ACC112 (cell line): ENCODE data around the gene ZDHHC11.

Source experiments
- H2AFZ ChIP-seq: fragments of 200-600 bp; sonication (generic); one replicate; pipeline ENCODE4 v1.6.0; 2017; ENCODE audit warnings: antibody characterized with exemption, low read length; ENCODE audit not compliant: unreplicated experiment
- H3K27ac ChIP-seq: fragments of 200-600 bp; sonication (generic); 2 replicates; pipeline ENCODE4 v1.5.1; 2014; ENCODE audit warnings: low read depth, mild to moderate bottlenecking, antibody characterized with exemption, low read length, moderate library complexity
- H3K27me3 ChIP-seq: fragments of 200-600 bp; sonication (generic); 2 replicates; pipeline ENCODE4 v1.6.1; 2014; ENCODE audit warnings: mild to moderate bottlenecking, antibody characterized with exemption, low read length, moderate library complexity, mixed read lengths; ENCODE audit not compliant: insufficient read depth
- H3K36me3 ChIP-seq: fragments of 200-600 bp; sonication (generic); 2 replicates; pipeline ENCODE4 v1.6.1; 2016; ENCODE audit warnings: mild to moderate bottlenecking, antibody characterized with exemption, low read length, moderate library complexity, mixed read lengths; ENCODE audit not compliant: insufficient read depth
- H3K4me1 ChIP-seq: fragments of 200-600 bp; sonication (generic); one replicate; pipeline ENCODE4 v1.6.1; 2016; ENCODE audit warnings: low read length, mixed read lengths; ENCODE audit not compliant: insufficient read depth, unreplicated experiment, control insufficient read depth
- H3K4me3 ChIP-seq: fragments of 200-600 bp; sonication (generic); 2 replicates; pipeline ENCODE4 v1.5.1; 2014; ENCODE audit warnings: mild to moderate bottlenecking, low read depth, low read length
- H3K79me2 ChIP-seq: fragments of 200-600 bp; sonication (generic); one replicate; pipeline ENCODE4 v1.6.0; 2016; ENCODE audit warnings: low read length; ENCODE audit not compliant: control insufficient read depth, unreplicated experiment, insufficient read depth

Gene ZDHHC11

DNA sequence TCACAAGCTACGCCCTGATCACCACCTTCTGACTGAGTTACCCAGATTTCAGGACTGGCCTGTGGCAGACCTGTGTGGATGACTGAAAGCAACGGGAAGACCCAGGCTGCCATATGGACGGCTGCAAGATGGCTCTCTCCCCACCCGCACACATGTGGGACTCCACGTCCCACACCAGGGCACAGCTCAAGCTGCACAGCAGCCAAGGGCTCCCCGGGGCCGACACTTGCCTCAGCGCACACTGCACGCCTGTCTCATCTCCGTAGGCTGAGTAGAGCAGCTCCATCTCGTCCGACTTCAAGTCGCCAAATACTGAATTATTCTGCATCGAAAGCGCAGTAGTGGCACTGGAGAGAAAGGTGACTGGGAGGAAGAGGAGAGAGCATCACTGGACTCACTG lies 27.3 kb upstream of the ZDHHC11 start:
- peaks cover 24% of the 10 kb centered on the region for H3K79me2 ChIP-seq
- H3K4me3 ChIP-seq, result no peak overlapping the region
- H3K36me3 ChIP-seq, result peaks cover 20% of the 10 kb centered on the region
- H3K4me1 ChIP-seq, result no peaks in the 10 kb centered on the region
- H3K27ac ChIP-seq, result no peak overlapping the region
- H3K27me3 ChIP-seq, result no peaks in the 10 kb centered on the region
- H2AFZ ChIP-seq, result no peak overlapping the region

DNA sequence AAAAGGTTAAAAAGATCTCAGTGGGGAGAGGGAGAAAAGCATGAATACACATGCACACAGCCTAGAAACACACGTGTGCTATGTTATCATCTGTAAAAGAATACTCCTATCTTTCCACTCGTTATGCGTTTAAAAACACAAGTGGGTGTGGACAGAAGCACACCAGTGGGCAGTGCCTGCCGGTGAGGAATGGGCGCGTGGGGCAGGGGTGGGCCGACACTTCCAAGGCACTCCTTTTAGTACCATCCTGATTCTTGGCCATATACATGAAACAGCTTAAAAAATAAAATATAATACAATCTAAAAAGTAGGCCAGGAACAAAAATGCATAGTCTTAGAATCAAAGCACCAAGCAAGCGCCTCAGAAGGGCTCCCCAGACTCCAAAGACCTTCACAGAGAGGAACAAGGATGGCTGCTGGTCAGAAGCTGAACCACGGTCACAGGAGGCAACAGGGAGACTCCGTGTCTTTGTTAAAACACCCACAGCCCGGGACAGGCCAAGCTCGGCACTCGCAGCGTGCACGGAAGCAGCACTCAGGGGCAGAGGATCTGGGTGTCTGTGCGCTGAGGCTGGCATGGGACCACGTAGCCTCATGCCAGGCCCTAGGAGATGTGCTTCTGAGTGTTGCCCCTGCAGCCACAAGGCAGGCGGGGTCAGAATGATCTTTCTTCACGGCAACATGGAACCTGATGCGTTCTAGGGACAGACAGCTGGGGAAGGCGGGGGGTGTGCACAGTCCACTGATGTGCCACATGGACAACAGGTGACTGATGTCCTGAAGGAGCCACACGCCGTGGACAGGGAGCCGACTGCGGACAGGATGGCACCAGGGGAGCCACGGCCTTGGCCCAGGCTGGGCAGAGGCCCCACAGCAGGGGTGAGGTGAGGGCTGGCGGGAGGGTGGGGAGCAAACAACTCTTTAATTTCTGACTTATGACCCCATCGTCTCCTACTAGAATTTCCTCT lies 25.9 kb upstream of the ZDHHC11 start:
- peaks cover 13% of the 10 kb centered on the region for H3K36me3 ChIP-seq
- no peak overlapping the region for H3K27ac ChIP-seq
- peaks cover 10% of the 10 kb centered on the region for H3K79me2 ChIP-seq
- no peaks in the 10 kb centered on the region for H3K27me3 ChIP-seq
- H2AFZ ChIP-seq, result no peak overlapping the region
- no peaks in the 10 kb centered on the region for H3K4me1 ChIP-seq
- H3K4me3 ChIP-seq, result no peak overlapping the region

DNA sequence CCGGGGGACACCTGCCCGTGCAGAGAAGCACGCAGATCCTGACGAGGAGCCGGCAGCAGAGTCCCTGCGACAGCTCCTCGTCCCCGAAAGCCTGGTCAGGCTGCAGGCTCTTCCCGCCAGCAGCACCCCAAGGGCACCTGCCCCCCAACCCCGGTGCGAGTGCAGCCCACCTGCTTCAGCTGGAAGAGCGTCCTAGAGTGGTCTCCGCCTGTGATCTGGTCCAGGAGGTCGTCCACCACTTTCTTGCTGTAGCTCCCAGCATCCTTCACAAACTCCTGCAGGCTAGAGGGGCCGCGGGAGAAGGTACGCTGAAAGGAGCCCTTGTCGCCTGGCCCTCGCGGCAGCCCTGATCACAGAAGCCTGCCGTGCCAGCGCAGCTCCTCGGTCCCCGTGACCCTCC lies 25.1 kb upstream of the ZDHHC11 start:
- Histone ChIP-seq H3K36me3 (peaks cover 15% of the 10 kb centered on the region), H3K27me3 (no peaks in the 10 kb centered on the region), H3K27ac (no peak overlapping the region), H3K79me2 (peaks cover 3% of the 10 kb centered on the region), H3K4me1 (no peaks in the 10 kb centered on the region), H2AFZ (no peak overlapping the region), H3K4me3 (no peak overlapping the region)

DNA sequence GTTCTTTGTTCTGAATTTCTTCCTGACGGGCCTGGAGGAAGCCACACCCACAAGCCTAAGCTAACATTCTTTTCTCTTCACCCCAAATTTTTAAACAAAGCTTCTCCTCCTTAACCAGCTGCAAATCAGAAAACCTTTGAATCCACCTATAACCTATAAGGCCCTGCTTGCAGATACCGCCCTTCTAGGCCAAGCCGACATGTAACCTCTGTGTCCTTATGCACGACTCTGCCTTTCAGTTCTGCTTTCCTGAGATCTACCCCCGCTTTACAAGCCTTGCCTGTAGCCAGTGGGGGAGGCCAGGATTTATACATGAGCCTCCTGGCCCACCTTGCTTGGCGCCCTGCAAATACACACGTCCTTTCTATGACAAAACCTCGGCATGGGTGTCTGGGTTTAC lies 22.5 kb upstream of the ZDHHC11 start:
- peaks cover 36% of the 10 kb centered on the region for H3K36me3 ChIP-seq
- H3K79me2 ChIP-seq, result peaks cover 3% of the 10 kb centered on the region
- no peaks in the 10 kb centered on the region for H3K4me1 ChIP-seq
- H2AFZ ChIP-seq, result no peak overlapping the region
- H3K4me3 ChIP-seq, result no peak overlapping the region
- no peaks in the 10 kb centered on the region for H3K27me3 ChIP-seq
- no peak overlapping the region for H3K27ac ChIP-seq

DNA sequence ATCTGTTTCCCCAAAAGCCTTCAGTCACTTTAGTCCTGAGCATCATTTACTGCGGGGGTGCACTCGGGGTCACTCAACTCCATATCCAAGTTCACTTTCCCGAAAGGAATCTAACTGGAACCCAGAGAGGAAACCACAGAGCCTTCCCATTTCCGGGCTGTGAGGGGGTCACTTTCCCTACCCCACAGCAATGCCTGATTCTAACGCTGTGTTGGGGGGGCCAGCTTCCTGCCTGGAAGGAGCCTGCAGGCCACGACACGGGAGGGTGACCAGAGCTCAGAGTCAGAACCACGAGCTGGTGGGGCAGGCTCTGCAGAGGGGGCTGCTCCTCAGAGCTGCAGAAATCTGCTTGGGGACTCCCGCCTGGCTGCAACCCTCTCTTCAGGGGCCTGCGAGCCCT lies 21.5 kb upstream of the ZDHHC11 start:
- no peaks in the 10 kb centered on the region for H3K27me3 ChIP-seq
- no peak overlapping the region for H3K27ac ChIP-seq
- H3K79me2 ChIP-seq, result peaks cover 3% of the 10 kb centered on the region
- no peaks in the 10 kb centered on the region for H3K4me1 ChIP-seq
- no peak overlapping the region for H2AFZ ChIP-seq
- H3K36me3 ChIP-seq, result peaks cover 36% of the 10 kb centered on the region
- no peak overlapping the region for H3K4me3 ChIP-seq

DNA sequence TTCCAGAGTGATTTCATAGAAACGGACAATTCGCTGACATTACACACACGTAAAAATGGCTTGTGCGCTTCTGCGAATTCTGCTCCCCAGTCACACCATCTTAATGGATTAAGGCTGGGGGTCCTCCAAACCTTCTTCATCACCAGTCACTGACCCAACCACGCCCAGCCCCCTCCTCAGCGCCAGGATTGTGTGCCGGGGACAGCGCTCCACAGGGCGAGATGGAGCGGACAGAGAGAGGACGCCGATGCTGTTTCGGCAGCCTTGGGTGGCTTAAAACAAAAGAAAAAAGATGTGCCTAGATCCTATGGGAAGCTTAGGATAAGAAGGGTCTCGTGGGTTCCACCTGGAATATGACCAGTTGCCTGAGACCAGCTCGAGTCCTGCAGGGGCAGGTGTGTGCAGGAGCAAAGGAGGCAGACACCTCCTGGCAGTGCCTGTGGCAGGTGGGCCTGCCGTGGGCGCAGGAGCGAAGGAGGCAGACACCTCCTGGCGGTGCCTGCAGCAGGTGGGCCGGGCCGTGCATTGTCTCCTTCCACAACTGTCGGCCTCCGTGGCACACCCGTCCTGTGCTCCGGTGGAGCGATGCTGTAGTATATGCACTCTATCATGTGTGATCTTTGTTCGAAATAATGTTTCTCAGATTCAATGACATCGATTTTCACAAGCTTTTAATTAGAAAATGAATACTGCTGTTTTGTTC lies 21.0 kb upstream of the ZDHHC11 start:
- no peak overlapping the region for H2AFZ ChIP-seq
- H3K4me1 ChIP-seq, result no peaks in the 10 kb centered on the region
- peaks cover 39% of the 10 kb centered on the region for H3K36me3 ChIP-seq
- H3K4me3 ChIP-seq, result no peak overlapping the region
- H3K79me2 ChIP-seq, result peaks cover 3% of the 10 kb centered on the region
- no peak overlapping the region for H3K27ac ChIP-seq
- no peaks in the 10 kb centered on the region for H3K27me3 ChIP-seq

DNA sequence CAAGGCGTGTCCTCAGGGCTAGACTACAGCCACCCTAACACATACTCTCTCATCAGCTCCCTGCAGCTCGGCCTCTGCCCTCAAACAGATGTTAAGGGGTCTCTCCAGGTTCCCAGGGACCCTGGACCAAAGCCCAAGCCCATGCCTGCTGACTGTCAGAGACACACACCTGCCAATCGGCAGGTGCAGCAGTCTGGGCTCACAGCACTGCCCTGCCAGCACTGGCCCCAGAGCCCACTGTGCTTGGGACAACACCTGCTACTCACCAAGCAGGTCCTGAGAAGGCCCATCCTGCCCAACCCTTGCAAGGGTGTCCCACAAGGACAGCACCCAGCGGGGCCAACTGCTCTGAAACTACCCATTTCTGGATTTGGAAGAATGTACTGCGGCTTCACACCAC lies 20.2 kb upstream of the ZDHHC11 start:
- H3K4me3 ChIP-seq, result no peak overlapping the region
- H3K36me3 ChIP-seq, result peaks cover 39% of the 10 kb centered on the region
- H2AFZ ChIP-seq, result no peak overlapping the region

DNA sequence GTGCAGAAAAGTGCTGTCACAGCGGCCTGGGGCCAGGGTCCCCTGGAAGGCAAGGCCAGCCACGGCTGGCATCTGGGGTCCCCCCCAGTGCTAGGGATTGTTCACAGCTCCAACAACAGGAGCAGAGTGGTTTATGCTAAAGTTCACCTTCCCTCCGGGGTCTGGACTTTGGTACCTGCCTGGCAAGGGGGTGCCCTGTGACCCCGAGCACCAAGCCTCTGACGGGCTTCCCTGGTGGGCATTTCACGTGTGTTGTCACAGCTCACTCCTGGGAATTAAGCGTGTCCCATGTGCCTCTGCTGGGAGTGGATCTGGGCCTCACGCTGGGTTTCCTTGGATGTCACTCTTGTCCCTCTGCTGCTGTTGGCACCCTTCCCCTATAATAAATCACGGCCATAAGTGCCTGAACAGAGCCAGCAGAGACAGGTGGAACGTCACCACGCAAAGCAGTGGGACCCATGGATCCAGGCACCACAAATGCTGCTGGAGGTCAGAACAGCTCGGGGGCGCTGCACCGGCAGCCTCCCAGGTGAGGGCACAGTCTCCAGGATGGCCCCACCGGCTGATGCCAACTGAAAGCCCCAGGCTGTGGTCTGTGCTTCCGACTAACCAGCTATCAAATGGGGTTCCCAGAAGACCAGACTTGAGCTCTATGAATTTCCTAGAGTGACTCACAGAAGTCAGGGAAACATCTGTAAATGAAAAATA lies 17.8 kb upstream of the ZDHHC11 start:
- Histone ChIP-seq H3K79me2 (peaks cover 3% of the 10 kb centered on the region), H3K4me3 (no peak overlapping the region), H3K4me1 (no peaks in the 10 kb centered on the region), H3K27me3 (no peaks in the 10 kb centered on the region), H2AFZ (no peak overlapping the region), H3K36me3 (peaks cover 35% of the 10 kb centered on the region; the same call in 1 of the 2 replicates), H3K27ac (no peak overlapping the region)

More for the DNA sequence above, 20.2 kb upstream of the ZDHHC11 start:
- no peaks in the 10 kb centered on the region for H3K27me3 ChIP-seq
- no peaks in the 10 kb centered on the region for H3K4me1 ChIP-seq
- H3K79me2 ChIP-seq, result peaks cover 3% of the 10 kb centered on the region
- H3K27ac ChIP-seq, result no peak overlapping the region

DNA sequence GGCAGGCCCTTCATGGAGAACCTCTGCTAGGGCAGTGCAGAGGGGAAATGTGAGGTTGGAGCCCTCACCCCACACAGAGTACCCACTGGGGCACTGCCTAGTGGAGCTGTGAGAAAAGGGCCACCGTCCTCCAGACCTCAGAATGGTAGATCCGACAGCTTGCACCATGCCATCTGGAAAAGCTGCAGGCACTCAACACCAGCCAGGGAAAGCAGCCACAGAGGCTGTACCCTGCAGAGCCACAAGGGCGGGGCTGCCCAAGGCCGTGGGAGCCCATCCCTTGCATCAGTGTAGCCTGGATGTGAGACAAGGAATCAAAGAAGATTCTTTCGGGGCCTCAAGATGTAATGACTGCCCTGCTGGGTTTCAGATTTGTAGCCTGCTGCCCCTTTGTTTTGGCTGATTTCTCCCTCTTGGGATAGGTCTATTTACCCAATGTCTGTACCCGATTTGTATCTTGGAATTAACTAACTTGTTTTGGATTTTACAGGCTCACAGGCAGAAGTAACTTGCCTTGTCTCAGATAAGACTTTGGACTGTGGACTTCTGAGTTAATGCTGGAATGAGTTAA lies 16.6 kb upstream of the ZDHHC11 start:
- Histone ChIP-seq H3K4me1 (no peaks in the 10 kb centered on the region), H3K27ac (no peak overlapping the region), H3K79me2 (no peaks in the 10 kb centered on the region), H3K27me3 (no peaks in the 10 kb centered on the region), H2AFZ (no peak overlapping the region), H3K36me3 (peaks cover 35% of the 10 kb centered on the region; the same call in 1 of the 2 replicates), H3K4me3 (no peak overlapping the region)

DNA sequence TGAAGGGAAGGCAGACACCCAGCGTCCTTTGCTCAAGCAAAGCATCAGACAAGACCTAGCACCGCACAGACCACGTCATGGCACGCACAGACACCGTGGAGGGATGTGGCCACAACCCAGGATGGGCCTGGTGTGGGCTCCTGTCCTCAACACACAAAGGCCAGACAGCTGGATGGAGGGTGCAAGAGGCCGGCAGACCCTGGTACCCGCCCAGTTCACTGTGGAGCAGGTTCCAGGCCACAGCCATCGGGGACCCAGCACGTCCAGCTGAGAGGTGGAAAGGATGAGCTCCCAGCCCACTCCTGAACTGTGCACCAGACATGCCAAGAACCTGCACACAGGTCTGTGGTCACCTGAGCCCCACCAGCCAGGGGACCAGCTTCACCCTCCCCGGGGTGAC lies 15.0 kb upstream of the ZDHHC11 start:
- H2AFZ ChIP-seq, result no peak overlapping the region

More for the DNA sequence above, 15.0 kb upstream of the ZDHHC11 start:
- H3K79me2 ChIP-seq, result no peaks in the 10 kb centered on the region
- H3K4me3 ChIP-seq, result no peak overlapping the region
- H3K27ac ChIP-seq, result no peak overlapping the region
- no peaks in the 10 kb centered on the region for H3K27me3 ChIP-seq
- no peaks in the 10 kb centered on the region for H3K4me1 ChIP-seq
- H3K36me3 ChIP-seq, result peaks cover 29% of the 10 kb centered on the region; the same call in 1 of the 2 replicates
